Mesodermal cell (in vitro differentiated cells): ENCODE measurements around the gene ADGRG7. TPM values are rescaled to one million over a fixed set of nuclear protein-coding genes. Genes with fewer than 3 reads are reported as not detected.

Source experiments
- H3K27ac ChIP-seq: 2 replicates; pipeline ENCODE4 v1.7.0; 2013; ENCODE audit warnings: mild to moderate bottlenecking, low read depth, low read length, moderate library complexity; ENCODE audit not compliant: severe bottlenecking
- H3K36me3 ChIP-seq: 2 replicates; pipeline ENCODE4 v1.7.1; 2013; ENCODE audit warnings: mild to moderate bottlenecking, low read length, moderate library complexity; ENCODE audit not compliant: control insufficient read depth, insufficient read depth
- H3K4me1 ChIP-seq: one replicate; pipeline ENCODE4 v1.7.1; 2013; ENCODE audit warnings: mild to moderate bottlenecking, low read length; ENCODE audit not compliant: insufficient read depth, control insufficient read depth, poor library complexity, severe bottlenecking
- H3K4me3 ChIP-seq: 2 replicates; pipeline ENCODE4 v1.7.0; 2013; ENCODE audit warnings: low read length, control low read depth, mild to moderate bottlenecking; ENCODE audit not compliant: insufficient read depth, poor library complexity, severe bottlenecking; ENCODE audit errors: extremely low read depth
- H3K9me3 ChIP-seq: 2 replicates; pipeline ENCODE4 v1.7.1; 2013; ENCODE audit warnings: mild to moderate bottlenecking, low read length, moderate library complexity; ENCODE audit not compliant: control insufficient read depth
- WGBS, 2 experiments: methylation state at CpG; one replicate each; pipeline ENCODE4 v1.1.5; 2013; ENCODE audit warnings: missing lambda C conversion rate in 2 of 2; ENCODE audit not compliant: insufficient coverage in 2 of 2; 5-methylcytosine and 5-hydroxymethylcytosine counted together
- polyA plus RNA-seq, 2 experiments: library from polyadenylated mRNA; stranded (reverse); fragments of 50-300 nt; gene quantifications; one replicate each; pipeline ENCODE4 v1.2.3, GENCODE V29; 2013

Gene ADGRG7, protein sequence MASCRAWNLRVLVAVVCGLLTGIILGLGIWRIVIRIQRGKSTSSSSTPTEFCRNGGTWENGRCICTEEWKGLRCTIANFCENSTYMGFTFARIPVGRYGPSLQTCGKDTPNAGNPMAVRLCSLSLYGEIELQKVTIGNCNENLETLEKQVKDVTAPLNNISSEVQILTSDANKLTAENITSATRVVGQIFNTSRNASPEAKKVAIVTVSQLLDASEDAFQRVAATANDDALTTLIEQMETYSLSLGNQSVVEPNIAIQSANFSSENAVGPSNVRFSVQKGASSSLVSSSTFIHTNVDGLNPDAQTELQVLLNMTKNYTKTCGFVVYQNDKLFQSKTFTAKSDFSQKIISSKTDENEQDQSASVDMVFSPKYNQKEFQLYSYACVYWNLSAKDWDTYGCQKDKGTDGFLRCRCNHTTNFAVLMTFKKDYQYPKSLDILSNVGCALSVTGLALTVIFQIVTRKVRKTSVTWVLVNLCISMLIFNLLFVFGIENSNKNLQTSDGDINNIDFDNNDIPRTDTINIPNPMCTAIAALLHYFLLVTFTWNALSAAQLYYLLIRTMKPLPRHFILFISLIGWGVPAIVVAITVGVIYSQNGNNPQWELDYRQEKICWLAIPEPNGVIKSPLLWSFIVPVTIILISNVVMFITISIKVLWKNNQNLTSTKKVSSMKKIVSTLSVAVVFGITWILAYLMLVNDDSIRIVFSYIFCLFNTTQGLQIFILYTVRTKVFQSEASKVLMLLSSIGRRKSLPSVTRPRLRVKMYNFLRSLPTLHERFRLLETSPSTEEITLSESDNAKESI
- not detected for polyA plus RNA-seq (2013, experiment 1 of 2)
- polyA plus RNA-seq (2013, experiment 2 of 2): not detected

DNA sequence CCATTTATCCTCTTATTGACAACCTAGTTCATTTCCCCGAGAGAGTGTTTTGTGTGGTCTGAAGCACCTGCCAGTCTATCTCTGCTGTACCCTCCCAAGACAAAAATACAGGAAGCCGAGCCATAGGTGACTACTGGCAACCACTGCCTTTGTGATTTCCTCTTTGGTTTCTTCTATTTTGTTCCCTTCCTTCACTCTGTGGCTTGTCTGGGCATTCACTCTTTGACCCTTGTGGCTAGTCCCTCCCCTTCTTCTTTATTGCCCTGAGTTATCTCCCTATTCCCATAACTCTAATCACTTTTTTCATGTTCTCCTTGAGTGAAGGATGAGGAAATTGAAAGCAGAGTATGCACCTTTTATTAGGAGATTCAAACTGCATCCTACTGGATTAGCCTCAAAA, at the start of gene ADGRG7:
TSS of gene ADGRG7 (plus strand) at position 297 of the 400 bp plus-strand sequence. CDS start 256 bp downstream, outside the sequence.
- H3K9me3 ChIP-seq: no peaks in the 10 kb centered on the region
- WGBS, 2 experiments: 87 to 94% methylated on average over 2 of the region's 2 CpGs
- no peaks in the 10 kb centered on the region for H3K4me1 ChIP-seq
- no peak within 1 kb of the TSS for H3K27ac ChIP-seq
- no peak within 1 kb of the TSS for H3K4me3 ChIP-seq
- no peaks in the 10 kb centered on the region for H3K36me3 ChIP-seq

DNA sequence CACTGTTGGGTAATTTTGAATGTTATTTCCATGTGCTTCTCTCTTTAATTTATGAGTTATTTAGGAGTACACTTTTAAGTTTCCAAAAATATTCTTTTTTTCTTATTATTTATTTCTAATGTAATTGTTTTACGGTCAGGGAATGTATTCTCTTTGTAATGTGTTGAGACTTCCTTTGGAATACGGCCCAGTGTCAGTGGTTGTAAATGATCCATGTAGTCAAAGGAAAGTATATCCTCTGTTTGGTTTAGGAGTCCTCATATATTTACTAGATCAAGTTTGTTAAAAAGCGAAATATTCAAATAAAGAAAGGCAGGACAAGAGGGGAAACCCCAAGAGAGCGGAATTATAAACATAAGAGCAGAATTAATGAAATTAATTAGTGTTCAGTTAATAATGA, 49.0 kb upstream of the ADGRG7 start:
- H3K4me1 ChIP-seq: peaks cover 15% of the 10 kb centered on the region
- no peak overlapping the region for H3K4me3 ChIP-seq
- H3K27ac ChIP-seq: no peak overlapping the region
- 86 to 88% methylated on average over 2 to 3 of the region's 4 CpGs for WGBS, 2 experiments
- no peaks in the 10 kb centered on the region for H3K9me3 ChIP-seq
- no peaks in the 10 kb centered on the region for H3K36me3 ChIP-seq

DNA sequence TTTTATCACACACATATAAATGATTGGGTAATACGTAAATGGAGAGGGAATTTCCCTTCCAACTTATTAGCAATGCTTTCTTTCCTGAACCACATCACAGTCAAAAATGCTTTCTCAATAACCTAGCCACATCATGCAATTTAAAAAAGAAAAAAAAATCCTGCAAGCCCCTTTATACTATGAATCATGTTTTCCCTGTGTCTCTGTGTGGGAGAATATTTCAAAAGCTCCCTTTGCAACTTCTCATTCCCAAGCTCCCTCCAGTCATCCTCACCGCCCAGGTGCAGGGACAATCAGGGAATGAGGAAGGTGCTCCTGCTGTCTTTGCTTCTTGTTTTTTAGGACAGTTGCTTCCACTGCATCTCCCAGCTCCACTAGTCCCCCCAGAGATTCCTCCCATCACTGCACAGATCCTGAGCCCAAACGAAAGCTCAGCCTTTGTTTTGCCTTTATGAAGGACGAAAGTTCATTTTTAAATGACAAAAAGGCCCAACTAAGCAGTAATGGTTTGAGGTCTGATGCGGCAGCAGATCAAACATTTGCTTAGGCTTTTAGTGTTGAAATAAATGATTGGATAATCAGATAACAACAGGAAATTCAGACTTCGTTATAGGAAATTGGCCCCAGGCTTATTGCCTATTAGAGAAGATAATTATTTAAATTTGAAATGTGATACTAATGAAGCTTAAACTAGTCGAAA, 47.8 kb upstream of the ADGRG7 start:
- Histone ChIP-seq H3K4me1 (peaks cover 15% of the 10 kb centered on the region), H3K36me3 (no peaks in the 10 kb centered on the region), H3K27ac (no peak overlapping the region), H3K9me3 (no peaks in the 10 kb centered on the region), H3K4me3 (no peak overlapping the region)
- WGBS, 2 experiments: 52 to 71% methylated on average over 4 to 5 of the region's 7 CpGs

DNA sequence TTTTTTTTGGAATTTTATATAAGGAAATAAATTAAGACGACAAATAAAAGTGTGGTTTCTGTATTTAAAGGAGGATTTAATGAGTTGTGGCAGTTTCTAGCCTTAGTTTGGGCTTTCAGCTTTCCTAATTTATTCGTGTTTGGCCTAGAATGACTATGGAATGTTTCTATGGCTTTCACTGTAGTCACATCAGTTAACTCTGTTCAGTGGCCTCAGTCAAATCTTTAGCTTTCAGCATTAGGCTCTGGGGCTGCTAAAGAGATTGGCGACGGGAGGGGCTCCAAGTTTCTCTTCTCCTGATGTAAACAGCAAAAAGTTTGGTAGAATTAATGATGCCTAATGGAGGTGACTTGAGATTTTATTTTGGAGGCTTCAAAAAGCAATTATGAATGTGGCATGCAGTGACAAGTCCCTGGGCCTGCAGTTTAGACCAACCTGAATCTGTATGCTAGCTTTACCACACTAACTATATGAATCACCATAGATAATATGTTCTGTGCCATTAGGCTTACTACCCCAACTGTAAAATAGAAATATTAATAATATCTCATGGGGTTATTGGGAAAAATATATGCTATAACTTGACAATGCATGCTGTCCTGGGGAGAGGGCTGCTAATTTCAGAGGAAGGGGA, 47.1 kb upstream of the ADGRG7 start:
- H3K27ac ChIP-seq: peak overlapping the region; percentile 88
- H3K36me3 ChIP-seq: no peaks in the 10 kb centered on the region
- peaks cover 15% of the 10 kb centered on the region for H3K4me1 ChIP-seq
- WGBS, 2 experiments: 82 to 93% methylated on average over 2 to 4 of the region's 4 CpGs
- no peaks in the 10 kb centered on the region for H3K9me3 ChIP-seq
- H3K4me3 ChIP-seq: no peak overlapping the region

DNA sequence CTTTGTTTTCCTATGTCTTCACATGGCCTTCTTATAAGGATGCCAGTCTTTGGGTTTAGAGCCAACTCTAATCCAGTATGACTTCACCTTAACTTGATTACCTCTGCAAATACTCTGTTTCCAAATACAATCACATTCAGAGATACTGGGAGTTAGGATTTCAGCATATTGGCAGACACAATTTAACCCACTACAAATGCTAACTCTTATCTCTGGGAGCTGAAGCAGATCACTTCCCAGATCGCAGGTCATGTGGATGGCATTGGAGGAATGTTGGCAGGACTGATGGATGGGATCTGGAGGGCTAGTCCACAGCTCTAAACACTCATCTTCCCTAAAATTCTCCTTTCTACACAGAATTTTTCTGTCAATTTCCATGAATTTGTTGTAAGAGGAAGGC, 46.2 kb upstream of the ADGRG7 start:
- Histone ChIP-seq H3K36me3 (no peaks in the 10 kb centered on the region), H3K4me1 (peaks cover 15% of the 10 kb centered on the region), H3K9me3 (no peaks in the 10 kb centered on the region), H3K4me3 (no peak overlapping the region), H3K27ac (peak overlapping the region; percentile 88)
- no CpG with 5 or more reads among the region's 1 CpG for WGBS, 2 experiments

DNA sequence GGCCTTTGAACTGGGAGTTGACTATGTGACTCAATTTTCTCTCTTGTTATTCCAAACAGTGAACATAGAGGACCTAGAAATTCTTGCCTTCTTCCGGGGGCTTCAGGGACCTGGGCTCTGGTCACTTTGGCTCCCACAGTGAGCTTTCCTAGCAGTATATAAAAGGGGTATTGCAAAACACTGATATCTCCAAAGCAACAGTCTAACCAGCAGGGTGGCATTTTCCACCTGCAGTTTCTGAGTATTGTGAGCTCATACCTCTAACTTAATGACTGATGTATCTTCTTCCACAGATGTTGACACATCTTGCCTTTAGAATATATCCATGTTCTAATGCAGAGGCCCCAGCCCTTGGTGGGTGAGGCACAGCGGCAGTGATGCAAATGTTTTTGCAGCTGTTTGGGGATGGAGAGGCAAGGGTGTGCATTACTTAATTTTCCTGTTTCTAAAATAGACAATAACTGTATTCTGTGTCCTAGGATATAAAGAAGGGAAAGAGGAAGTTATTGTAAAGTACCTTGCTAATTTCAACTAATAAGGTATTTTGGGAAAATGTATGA, 45.7 kb upstream of the ADGRG7 start:
- no peak overlapping the region for H3K4me3 ChIP-seq
- peak overlapping the region; percentile 88 for H3K27ac ChIP-seq
- H3K4me1 ChIP-seq: peaks cover 15% of the 10 kb centered on the region
- H3K9me3 ChIP-seq: no peaks in the 10 kb centered on the region
- H3K36me3 ChIP-seq: no peaks in the 10 kb centered on the region
- WGBS, 2 experiments: 83 to 100% methylated on average over 1 of the region's 2 CpGs

DNA sequence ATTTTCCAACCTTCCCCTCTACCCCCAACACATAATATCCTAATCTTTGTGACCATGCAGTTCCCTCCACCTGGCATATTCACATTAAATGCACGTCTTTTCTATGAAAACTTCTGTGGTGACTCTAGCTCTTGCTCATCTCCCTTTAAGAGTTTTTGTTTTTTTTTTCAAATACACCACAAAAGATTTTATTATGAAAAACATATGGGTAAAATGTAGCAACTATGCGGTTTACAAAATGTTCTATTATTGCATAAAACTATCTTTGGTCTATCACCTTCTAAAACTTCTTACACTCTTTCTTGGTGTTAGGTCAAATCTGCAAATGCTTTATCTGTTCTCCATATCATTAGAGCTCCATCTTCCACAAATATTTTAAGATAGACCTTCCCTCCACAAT, 38.6 kb upstream of the ADGRG7 start:
- 100% methylated on average over 1 of the region's 2 CpGs; no CpG with 5 or more reads in 1 of the 2 experiments for WGBS, 2 experiments
- Histone ChIP-seq H3K9me3 (no peaks in the 10 kb centered on the region), H3K27ac (no peak overlapping the region), H3K4me1 (no peaks in the 10 kb centered on the region), H3K36me3 (no peaks in the 10 kb centered on the region), H3K4me3 (no peak overlapping the region)

DNA sequence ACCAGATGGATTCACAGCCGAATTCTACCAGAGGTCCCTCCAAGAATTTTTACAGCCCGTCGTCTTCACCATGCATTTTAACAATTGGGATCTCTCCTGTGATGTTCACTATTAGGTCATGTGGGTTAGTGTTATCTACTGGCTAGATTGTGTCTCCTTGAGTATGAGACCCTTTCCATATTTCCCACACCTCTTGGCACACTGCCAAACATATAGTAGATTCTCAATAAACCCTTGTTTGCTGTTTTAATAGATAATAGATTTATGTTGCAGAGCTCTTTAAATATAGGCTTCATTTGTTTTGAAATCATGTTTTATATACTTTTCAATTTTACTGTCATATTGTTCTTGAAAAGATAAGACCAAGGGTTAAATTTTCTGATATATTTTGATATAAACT, 34.9 kb upstream of the ADGRG7 start:
- 100% methylated on average over 2 of the region's 3 CpGs; no CpG with 5 or more reads in 1 of the 2 experiments for WGBS, 2 experiments
- Histone ChIP-seq H3K4me3 (no peak overlapping the region), H3K36me3 (no peaks in the 10 kb centered on the region), H3K4me1 (no peaks in the 10 kb centered on the region), H3K9me3 (no peaks in the 10 kb centered on the region), H3K27ac (no peak overlapping the region)

DNA sequence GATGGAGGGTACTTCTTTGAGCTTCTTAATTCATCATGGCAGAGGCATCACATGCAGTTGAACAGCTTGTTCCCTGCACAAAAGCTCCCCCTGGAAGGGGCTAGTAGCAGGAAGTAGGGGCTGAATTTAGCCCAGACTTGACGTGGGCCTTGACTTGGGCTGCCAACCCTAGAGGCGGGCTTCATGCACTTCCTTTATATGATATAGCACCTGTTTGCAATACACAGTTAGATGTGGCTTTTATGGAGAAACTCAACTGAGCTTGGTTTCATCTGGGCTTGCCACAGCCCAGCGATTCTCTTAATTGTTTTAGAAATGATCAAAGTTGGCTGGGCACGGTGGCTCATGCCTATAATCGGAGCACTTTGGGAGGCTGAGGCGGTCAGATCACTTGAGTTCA, 33.7 kb upstream of the ADGRG7 start:
- H3K4me1 ChIP-seq: no peaks in the 10 kb centered on the region
- 93 to 95% methylated on average over 3 to 4 of the region's 6 CpGs for WGBS, 2 experiments
- H3K27ac ChIP-seq: no peak overlapping the region
- H3K36me3 ChIP-seq: no peaks in the 10 kb centered on the region
- H3K4me3 ChIP-seq: no peak overlapping the region
- H3K9me3 ChIP-seq: no peaks in the 10 kb centered on the region
